ENCODE results near the gene METTL4.

METTL4 gene

GRCh38 chr18:2515908-2516625, 55.2 kb downstream of the METTL4 start:
- no peak for DNase-seq

GRCh38 chr18:2515171-2515787, 56.0 kb downstream of the METTL4 start:
- DNase-seq, result no peak

GRCh38 chr18:2513616-2514015, 57.7 kb downstream of the METTL4 start:
- no peak for DNase-seq

GRCh38 chr18:2512059-2512458, 59.2 kb downstream of the METTL4 start:
- DNase-seq, result no peak

- DNase-seq, result no peak
Measured at GRCh38 chr18:2511451-2511850, 59.9 kb downstream of the METTL4 start.

GRCh38 chr18:2510416-2510815, 60.9 kb downstream of the METTL4 start:
- no peak for DNase-seq

- no peak for DNase-seq
Measured at GRCh38 chr18:2508678-2509077, 62.6 kb downstream of the METTL4 start.

- DNase-seq, result no peak
Measured at GRCh38 chr18:2508155-2508554, 63.1 kb downstream of the METTL4 start.

- DNase-seq, result no peak
Measured at GRCh38 chr18:2504642-2505041, 66.7 kb downstream of the METTL4 start.

GRCh38 chr18:2502880-2503279, 68.4 kb downstream of the METTL4 start:
- no peak for DNase-seq

GRCh38 chr18:2502394-2502793, 68.9 kb downstream of the METTL4 start:
- no peak for DNase-seq

GRCh38 chr18:2497797-2498196, 73.5 kb downstream of the METTL4 start:
- no peak for DNase-seq

GRCh38 chr18:2495381-2495780, 75.9 kb downstream of the METTL4 start:
- no peak for DNase-seq

GRCh38 chr18:2494921-2495320, 76.4 kb downstream of the METTL4 start:
- no peak for DNase-seq
